ENCODE measurements around the gene TNRC6B.

The TNRC6B gene

DNA sequence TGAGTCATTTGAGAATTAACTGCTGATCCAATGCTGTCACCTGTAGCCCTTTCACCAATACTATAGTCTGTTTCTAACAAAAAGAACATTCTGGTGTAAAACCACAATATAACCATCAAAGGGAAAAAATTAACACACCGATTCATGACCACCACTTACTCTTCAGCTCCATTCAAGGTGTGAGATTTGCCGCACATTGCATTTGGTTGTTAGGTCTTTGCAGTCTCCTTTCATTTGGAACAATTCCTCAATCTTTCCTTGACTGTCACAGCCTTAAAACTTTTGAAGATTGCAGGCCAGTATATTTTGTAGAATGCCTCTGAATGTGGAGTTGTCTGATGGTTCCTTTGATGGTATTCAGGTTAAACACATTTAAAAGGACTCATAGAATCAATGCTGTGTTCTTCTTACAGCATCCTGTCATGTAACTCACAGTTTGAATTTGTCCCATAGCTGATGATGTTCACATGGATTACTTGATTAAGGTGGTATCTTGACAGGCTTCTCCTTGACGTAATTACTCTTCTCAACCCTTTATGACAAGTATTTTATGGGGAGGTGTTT is 63.6 kb downstream of the TNRC6B start:
- DNase-seq, result no peak

DNA sequence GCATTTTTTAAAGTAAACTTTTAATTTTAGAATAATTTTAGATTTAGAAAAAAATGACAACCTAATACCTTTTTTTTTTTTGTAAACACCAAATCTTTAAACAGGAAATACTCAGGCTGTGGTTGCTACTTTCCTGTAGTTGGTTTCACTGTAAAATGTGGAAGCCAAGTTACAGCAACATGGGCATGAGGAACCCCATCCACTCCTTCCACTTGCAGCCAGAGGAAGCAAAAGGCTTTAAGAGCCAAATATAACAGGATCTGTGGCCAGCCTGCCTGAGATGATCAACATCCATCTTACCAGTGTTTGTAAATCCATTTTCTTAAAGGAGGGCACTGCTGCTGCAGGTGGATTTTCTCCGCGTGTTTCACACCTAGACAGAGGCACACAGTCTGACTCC is 66.2 kb downstream of the TNRC6B start:
- no peak for DNase-seq

DNA sequence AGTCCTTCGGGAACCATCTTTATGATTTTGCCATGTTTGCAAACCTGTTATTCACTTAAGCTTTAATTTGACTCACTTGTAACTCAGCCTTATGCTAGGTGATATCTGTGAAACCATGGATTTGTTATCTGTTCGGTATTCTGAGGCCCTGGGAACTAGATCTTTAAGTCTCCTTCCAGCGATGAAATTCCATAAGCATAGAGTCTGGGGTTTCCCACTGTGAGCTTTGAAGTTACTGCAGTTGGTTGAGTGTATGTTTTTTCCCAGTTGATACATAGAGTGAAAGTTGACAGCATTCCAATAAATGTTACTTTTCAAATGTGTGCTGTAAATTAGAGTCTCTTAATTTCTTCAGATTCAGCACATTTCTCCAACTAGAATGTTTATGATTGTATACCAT is 66.9 kb downstream of the TNRC6B start:
- no peak for DNase-seq

DNA sequence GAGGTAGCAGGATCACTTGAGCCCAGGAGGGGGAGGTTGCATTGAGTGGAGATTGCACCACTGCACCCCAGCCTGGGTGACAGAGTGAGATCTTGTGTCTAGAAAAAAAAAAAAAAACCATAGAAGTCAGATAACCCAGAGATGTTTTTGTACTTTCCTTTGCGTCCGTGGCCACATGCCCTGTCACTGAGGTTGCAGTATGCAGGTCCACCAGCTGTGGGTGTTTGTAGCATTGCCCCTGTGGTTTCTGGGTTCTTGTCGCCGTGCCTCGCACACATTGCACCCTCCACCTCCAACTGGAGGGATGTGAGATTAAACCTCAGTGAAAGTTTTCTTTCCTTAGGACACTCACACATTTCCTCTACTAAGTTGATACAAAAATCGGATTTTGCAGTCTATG is 70.3 kb downstream of the TNRC6B start:
- peak; percentile 72 for DNase-seq

DNA sequence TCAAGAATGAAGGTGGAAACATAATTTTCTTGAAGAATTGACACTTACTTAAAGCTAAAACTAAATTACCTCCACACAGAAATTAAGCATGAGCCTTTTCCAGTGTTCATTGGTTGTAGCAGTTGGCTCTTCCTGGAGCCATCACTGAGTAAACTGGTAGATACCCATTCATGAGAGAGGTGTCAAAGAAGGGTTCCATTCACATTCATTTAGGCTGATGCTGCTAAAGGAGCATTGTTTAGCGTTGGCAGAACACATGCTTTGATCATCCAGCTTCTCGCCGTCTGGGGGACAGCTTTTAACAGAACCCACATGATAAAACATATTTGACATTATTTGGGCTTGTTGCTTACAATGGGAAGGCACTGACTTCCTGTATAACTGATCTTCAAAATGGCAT is 71.6 kb downstream of the TNRC6B start:
- DNase-seq, result no peak

DNA sequence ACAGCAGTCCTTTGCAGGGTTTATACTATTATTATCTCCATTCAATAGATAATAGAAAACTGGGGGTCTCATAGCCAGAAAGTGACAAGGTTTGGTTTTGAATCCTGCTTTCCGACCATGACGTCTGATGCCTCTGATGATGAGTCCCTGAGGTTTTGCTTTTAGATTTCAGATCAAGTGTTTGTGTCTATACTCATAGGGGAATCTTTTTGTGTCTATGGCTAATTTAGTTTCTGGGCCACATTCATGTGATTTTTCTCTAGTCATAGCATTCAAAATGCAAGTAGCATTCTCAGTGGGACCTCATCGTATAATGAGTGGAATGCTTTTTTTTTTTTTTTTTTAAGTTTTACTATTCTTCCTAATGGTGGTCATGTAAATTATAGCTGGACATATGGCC is 72.9 kb downstream of the TNRC6B start:
- DNase-seq, result no peak

DNA sequence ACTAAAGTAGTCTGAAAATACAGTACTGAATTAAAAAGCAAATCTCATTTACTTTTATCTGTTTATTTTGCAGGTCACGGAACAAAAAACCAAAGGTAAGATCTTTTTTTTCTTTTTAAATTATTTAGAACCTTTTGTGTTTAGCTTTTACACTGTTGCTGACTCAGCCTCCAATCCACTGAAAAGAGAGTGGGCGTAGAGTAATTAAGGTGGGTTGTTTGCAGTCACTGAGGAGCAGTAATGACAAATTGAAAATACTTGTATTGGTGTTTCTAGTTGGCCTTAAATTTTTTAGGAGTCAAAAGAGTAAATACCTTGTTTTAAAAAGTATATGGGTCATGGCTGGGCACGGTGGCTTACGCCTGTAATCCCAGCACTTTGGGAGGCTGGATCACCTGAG is 73.4 kb downstream of the TNRC6B start:
- DNase-seq, result no peak

DNA sequence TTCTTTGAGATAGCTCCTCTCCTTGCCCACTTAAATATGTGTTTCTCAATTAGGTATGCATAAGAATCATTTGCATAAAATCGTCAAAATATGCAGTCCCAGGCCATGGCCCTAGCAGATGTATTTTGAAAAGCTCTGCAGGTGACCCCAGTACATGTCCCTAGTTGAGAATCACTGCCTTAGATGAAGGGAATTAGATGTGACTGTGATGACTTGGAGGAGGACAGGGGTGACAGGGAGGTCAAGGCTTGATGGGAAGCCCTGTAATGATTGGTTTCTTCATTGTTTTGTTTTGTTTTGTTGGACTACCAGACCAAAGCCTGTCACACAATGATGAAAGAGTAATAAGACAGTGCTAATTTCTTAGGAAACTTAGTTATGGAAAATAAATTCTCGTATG is 74.4 kb downstream of the TNRC6B start:
- no peak for DNase-seq

DNA sequence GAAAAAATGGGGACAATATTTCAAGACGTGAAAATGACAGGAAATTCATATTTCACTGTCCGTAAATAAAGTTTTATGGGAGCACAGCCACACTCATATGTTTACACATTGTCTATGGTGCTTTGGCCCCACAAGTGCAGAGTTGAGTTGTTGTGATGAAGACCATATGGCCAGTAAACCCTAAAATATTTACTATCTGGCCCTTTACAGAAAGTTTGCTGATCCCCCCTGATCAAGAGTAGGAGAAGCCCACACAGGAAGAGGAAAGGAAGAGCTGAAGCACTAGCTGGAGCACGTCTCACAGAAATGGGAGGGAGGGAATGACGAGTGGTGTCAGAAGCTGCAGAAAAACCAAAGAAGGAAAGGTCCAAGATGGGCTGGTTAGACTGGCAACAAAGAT is 78.8 kb downstream of the TNRC6B start:
- no peak for DNase-seq

DNA sequence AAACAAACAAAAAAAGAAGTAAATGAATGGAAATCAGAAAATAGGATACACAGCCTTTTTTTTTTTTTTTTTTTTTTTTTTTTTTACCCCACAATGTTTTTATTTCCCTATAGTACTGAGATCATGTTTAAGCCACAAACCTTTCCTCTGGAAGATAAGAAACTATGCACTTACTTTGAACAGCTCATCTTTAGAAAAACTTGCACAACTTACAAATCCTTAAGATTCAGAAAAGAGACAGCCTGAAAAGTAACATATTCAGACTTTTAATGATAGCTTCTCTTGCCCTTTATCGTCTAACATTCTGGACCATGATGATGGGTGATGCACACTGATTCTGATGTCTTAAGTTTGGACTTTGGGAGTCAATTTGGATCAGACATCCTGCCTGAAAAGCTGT is 80.3 kb downstream of the TNRC6B start:
- no peak for DNase-seq

DNA sequence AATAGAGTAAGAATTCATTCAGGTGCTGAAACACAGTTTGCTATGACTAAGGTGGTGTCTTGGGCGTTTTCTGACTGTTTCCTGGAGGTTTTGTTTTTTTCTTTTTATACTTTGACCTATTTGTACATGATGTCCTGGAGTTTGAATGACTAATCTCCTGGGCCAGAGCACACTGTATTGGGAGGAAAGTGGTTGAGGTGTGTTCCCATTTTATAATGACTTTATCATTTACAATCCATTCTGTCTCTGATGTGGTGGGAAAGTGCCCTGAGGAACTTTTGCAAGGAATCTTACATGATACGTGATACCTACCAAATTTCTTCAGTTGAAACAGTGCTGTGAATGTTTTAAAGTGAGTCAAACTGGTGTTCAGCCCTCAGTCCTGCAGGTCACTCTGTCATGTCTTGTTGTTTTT is 80.8 kb downstream of the TNRC6B start:
- DNase-seq, result no peak

DNA sequence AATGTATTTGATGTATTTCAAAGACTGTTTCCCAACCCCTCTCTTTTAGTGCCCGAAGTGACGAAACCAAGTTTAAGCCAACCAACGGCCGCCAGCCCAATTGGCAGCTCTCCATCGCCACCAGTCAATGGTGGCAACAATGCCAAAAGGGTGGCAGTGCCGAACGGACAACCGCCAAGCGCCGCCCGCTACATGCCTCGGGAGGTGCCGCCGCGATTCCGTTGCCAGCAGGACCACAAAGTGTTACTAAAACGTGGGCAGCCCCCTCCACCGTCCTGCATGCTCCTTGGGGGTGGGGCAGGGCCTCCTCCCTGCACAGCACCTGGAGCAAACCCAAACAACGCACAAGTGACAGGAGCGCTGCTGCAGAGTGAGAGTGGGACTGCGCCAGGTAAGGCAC is 84.1 kb downstream of the TNRC6B start:
- DNase-seq, result no peak

DNA sequence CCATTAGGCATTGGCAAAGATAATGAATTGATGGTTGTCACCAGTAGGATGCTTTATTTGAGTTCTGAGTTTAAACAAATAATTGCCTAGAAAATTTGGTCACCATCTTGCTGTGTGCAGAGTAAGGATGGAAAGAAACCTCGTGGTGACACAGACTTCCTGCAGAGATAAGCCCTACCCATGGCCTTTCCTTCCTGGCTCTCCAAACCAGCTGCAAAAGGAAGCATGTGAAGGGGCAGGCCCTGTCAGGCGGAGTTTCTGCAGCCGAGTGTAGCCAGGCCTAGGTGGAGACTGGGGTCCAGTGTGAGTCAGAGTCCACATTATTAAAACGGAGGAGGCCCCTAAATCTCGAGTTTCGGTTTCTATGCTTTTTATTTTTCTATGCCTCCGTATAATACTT is 85.5 kb downstream of the TNRC6B start:
- DNase-seq, result no peak

DNA sequence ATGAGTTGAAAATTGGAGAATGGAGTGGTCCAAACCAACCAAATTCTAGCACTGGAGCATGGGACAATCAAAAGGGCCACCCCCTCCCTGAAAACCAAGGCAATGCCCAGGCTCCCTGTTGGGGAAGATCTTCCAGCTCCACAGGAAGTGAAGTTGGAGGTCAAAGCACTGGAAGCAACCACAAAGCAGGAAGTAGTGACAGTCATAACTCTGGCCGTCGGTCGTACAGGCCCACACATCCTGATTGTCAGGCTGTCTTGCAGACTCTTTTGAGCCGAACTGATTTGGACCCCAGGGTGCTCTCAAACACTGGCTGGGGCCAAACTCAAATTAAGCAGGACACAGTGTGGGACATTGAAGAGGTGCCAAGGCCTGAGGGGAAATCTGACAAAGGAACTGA is 88.1 kb downstream of the TNRC6B start:
- DNase-seq, result no peak

DNA sequence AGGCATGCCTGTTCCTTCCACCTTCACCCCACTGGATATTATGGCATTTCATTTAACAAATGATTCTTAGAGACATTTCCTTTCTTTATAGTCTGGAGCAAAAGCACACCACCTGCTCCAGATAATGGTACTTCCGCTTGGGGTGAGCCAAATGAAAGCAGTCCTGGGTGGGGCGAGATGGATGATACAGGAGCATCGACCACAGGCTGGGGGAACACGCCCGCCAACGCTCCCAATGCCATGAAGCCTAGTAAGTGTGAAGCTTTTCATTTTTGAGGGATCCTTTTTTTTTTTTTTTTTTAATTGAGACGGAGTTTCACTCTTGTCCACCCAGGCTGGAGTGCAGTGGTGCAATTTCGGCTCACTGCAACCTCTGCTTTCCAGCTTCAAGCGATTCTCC is 92.3 kb downstream of the TNRC6B start:
- no peak for DNase-seq

DNA sequence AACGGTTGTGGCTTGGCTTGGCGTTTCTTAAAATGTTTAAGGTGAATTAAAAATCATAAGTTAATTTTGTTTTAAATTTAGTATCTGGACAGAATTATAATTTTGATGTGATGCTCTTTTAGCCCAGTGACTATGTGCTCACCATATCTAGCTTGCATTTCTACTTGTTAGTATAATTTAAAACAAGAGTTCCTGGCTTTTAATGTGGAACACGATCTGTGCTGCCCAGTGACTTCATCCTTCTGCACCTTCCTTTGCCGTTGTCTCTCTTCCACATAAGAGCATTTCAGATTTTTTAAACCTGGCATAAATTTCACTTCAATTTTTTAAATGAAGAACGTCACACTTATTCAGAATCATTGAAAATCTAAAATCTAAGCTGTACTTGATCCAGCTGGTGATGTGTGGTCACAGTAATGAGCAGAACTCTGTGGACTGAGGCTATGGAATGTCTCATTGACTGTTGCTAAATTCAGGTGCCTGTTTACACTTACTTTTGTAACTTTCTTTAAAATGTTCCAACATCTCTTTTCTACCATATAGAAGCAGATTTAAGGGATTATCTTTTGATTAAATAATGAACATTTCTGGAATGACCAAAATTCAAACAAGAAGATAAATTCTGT is 93.1 kb downstream of the TNRC6B start:
- DNase-seq, result no peak

DNA sequence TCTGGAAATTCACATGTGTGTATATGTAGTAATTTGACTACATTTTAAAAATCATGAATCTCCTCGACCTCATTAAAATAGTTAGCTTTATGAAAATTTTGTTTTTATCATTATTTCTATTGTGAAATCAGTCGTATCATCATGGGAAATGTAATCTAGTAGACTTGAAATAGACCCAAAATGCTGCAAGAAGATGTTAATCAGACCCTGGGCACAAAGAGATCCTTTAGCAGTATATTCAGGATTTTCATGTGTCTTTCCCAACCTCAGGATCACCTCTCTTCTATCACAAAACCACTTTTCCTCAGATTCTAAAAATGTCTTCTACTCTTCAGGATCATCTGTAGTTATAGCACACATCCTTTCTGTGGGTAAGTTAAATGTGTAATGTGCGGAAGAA is 93.7 kb downstream of the TNRC6B start:
- DNase-seq, result no peak

DNA sequence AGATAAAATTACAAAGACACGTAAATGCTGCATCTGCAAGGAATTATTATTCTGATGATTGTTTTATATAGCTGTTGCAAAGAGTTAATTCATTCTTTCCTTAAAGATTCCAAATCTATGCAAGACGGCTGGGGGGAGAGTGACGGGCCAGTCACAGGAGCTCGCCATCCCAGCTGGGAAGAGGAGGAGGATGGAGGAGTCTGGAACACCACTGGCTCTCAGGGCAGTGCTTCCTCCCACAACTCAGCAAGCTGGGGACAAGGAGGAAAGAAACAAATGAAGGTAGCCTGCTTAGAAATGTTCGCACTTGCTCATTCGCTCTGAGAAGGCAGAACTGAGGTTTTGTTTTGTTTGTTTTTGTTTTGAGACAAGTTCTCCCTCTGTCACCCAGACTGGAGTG is 95.6 kb downstream of the TNRC6B start:
- no peak for DNase-seq

DNA sequence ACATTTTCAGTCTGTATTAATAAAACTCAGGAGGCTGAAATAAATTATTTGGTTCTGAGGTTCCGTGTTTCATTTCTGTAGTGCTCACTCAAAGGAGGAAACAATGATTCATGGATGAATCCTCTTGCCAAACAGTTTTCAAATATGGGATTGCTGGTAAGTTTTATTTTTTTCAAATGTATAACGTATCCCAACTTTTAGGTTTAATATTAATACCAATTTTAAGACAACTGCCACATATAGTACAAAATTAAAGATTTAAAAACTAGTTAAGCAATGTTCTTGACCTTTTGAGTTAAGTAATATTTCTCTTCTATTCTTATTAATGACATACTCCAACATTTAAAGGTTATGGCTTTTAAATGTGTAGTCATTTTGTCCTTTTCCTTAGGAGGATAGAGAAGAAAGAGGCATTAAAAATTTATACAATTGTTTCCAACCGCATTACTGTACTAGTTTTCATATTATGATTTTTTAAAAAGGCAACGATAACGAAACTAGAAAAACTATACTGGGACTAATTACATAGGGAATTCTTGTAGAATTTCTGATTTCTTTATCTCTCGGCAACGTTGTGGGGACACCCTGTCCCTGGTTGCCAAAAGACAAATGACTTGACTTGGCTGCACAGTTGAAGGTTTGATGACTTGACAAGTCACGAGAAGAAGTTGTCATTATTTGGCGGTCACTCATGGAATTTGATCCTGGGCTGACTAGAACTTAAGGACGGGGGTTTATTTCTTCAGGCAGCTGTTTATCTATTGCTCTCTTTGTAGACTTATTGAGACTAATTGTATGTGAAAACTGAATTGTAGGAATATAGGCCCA is 99.5 kb downstream of the TNRC6B start:
- DNase-seq, result no peak

DNA sequence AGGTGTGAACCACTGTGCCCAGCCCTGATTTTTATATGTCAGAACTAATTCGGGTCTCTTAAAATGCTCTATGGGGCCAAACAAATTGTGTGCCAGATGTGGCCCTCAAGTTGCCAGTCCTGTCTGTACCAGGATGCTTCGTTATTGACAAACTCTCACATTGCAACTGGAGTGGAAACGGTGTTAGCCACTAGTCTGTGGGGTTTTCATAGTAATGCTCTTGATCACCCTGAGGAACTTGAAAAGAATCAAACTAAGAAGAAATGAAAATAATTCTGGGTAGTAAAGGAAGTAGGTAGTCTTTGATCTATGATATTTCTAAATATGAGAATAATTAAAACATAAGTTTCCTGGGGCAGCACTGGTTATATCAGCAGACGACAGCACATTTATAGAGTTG is 101.3 kb downstream of the TNRC6B start:
- no peak for DNase-seq

DNA sequence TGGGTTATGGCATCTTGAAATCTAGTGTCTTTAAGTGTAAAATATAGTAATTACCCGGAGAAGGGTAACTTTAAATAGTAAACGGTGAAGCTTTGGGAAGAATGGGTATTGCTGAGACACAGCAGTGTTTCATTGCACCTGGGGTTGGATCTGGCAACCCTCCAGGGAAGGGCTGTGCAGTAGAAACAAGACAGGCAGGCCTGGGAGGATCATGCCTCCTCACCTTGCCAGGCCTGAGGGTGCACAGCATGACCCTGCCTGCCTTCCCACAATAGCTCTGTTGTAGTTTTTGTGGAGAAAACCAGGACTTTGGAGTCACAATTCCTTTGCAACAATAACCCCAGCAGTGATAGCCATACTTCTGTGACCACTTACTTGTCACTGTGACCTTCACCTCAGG is 104.0 kb downstream of the TNRC6B start:
- DNase-seq, result no peak

DNA sequence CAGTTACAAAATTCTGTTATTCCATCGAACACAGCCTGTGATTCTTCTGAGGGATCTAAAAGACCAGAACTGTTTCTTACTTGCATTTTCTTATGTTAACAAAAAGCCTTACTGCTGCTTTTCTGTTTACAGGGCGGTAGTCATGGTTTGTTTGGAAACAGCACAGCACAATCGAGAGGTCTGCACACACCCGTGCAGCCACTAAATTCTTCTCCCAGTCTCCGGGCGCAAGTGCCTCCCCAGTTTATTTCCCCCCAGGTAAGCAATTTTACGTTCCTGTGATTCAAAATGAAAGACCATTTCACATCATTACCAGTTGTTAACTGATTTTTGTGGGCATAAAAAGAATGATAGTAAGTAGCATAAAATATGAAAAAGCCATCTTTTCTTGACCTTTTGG is 107.8 kb downstream of the TNRC6B start:
- DNase-seq, result no peak

DNA sequence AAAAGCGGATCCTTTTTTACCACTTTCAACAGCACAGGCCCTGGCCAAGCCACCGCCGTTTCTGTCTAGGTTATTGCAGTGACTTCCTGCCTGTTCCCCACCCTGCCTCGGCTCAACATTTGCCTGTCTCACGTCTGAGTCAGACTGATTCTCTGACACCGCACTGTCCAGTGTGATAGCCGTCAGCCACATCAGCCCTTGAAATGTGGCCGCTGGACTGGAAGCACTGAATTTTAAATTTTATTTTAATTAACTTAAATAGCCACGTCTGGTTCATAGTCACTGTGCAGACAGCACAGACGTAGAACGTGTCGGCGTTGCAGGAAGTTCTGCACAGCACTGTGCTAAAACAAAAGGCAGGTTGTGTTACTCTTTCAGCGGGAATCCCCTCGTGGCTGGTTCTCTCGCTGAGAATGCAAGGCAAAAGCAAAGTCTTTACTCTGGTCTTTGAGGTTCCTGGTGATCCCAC is 112.3 kb downstream of the TNRC6B start:
- peak; percentile 80 for DNase-seq

DNA sequence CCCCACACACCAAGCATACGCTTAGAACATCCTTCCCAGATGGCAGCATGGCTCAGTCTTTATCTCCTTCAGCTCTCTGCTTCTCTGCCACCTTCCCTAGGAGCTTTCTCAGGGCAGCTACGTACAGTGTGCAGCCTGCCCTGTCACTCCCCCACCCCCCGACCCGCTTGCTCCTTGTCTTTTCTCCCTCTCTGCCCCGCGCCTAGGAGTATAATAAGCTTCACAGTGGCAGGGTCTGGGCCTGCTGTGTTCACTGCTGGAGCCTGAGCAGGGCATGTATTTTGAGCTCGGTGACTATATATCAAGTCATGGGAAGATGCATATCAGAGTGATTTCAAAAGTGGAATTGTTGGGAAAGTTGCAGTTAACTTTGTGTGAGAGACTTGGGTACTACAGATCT is 112.8 kb downstream of the TNRC6B start:
- no peak for DNase-seq

DNA sequence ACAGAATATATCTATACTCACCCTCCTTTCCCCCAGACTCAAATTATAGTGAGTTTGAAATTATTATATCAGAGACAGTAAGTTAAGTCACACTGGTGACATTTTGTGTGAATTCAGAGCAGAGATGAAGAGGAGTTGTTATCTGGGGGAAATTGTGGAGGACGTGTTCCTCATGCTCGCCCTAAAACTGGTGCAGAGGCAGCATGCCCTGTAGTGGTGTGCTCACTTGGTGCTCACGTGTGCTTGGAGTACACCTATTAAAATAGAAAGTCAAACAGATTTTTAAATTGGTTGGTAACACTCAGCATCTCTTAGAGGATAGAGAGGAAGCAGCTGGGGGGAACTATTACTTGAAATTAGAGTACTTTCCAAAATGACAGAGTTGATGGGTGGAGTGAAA is 117.0 kb downstream of the TNRC6B start:
- no peak for DNase-seq
